MM.1S (cell line): ENCODE data around the gene LYSMD4.
A peak's percentile ranks its signal among the peaks of the same experiment; 100 is the strongest.

Source experiments
- DNase-seq: peaks from one replicate; pipeline ENCODE4 v3.0.0-alpha.2; 2015
- H2AFZ ChIP-seq: fragments of 300-600 bp; sonication (generic); 2 replicates; pipeline ENCODE4 v1.6.0; 2016; ENCODE audit warnings: antibody characterized with exemption, low read length
- H3F3A ChIP-seq: fragments of 300-600 bp; sonication (generic); 2 replicates; pipeline ENCODE4 v1.6.1; 2016; ENCODE audit warnings: mild to moderate bottlenecking, antibody characterized with exemption, low read length, moderate library complexity, mixed read lengths; ENCODE audit not compliant: insufficient read depth
- H3K27ac ChIP-seq: fragments of 300-600 bp; sonication (generic); 2 replicates; pipeline ENCODE4 v1.5.1; 2016; ENCODE audit warnings: mild to moderate bottlenecking, low read length
- H3K27me3 ChIP-seq: fragments of 300-600 bp; sonication (generic); replicated peaks from 2 replicates; pipeline ENCODE4 v1.6.0; 2016; ENCODE audit warnings: low read length; ENCODE audit not compliant: insufficient read depth
- H3K36me3 ChIP-seq: fragments of 300-600 bp; sonication (generic); replicated peaks from 2 replicates; pipeline ENCODE4 v1.6.1; 2016; ENCODE audit warnings: mild to moderate bottlenecking, low read length, mixed read lengths; ENCODE audit not compliant: insufficient read depth
- H3K4me1 ChIP-seq: fragments of 300-600 bp; sonication (generic); 2 replicates; pipeline ENCODE4 v1.6.1; 2016; ENCODE audit warnings: low read length, mixed read lengths
- H3K4me2 ChIP-seq: fragments of 300-600 bp; sonication (generic); 2 replicates; pipeline ENCODE4 v1.6.0; 2016; ENCODE audit warnings: low read depth, low read length
- H3K4me3 ChIP-seq: fragments of 300-600 bp; sonication (generic); 2 replicates; pipeline ENCODE4 v1.5.1; 2016; ENCODE audit warnings: low read length, mixed read lengths
- H3K79me2 ChIP-seq: fragments of 300-600 bp; sonication (generic); 2 replicates; pipeline ENCODE4 v1.6.1; 2016; ENCODE audit warnings: mixed run types, low read length, mixed read lengths
- H3K9ac ChIP-seq: fragments of 300-600 bp; sonication (generic); 2 replicates; pipeline ENCODE4 v1.6.1; 2016; ENCODE audit warnings: low read length, mixed read lengths
- H3K9me2 ChIP-seq: fragments of 300-600 bp; sonication (generic); replicated peaks from 2 replicates; pipeline ENCODE4 v1.6.1; 2016; ENCODE audit warnings: mild to moderate bottlenecking, low read length, mixed read lengths; ENCODE audit not compliant: insufficient read depth
- H3K9me3 ChIP-seq: fragments of 300-600 bp; sonication (generic); replicated peaks from 2 replicates; pipeline ENCODE4 v1.6.1; 2016; ENCODE audit warnings: mild to moderate bottlenecking, low read length, mixed read lengths; ENCODE audit not compliant: insufficient read depth
- H4K20me1 ChIP-seq: fragments of 300-600 bp; sonication (generic); 2 replicates; pipeline ENCODE4 v1.6.1; 2016; ENCODE audit warnings: mild to moderate bottlenecking, low read length, moderate library complexity, mixed read lengths; ENCODE audit not compliant: insufficient read depth
- CTCF ChIP-seq: fragments of 300-600 bp; sonication (generic); IDR thresholded peaks from 2 replicates; pipeline ENCODE4 v1.5.1; 2016; ENCODE audit warnings: antibody characterized with exemption, low read length, mixed read lengths
- EZH2 ChIP-seq: fragments of 300-600 bp; sonication (generic); optimal IDR thresholded peaks from 2 replicates; pipeline ENCODE3; 2017; ENCODE audit warnings: low read depth, mild to moderate bottlenecking, antibody characterized with exemption, low read length, mixed read lengths
- EZH2phosphoT487 ChIP-seq: fragments of 300-600 bp; sonication (generic); IDR thresholded peaks from 2 replicates; pipeline ENCODE4 v1.6.1; 2018; ENCODE audit warnings: antibody characterized with exemption, low read length

LYSMD4 gene

GRCh38 chr15:99763827-99764226 is 30.6 kb upstream of the LYSMD4 start:
- no peak overlapping the region for H3K27ac ChIP-seq
- H3F3A ChIP-seq = no peaks in the 10 kb centered on the region
- no peak overlapping the region for H3K9ac ChIP-seq
- H3K4me2 ChIP-seq = no peak overlapping the region
- H3K27me3 ChIP-seq = no peaks in the 10 kb centered on the region
- no peak overlapping the region for H3K4me3 ChIP-seq
- TF ChIP-seq EZH2phosphoT487 (no peak), CTCF (no peak), EZH2 (no peak)
- no peak overlapping the region for H2AFZ ChIP-seq
- no peaks in the 10 kb centered on the region for H3K9me3 ChIP-seq
- no peaks in the 10 kb centered on the region for H4K20me1 ChIP-seq
- no peaks in the 10 kb centered on the region for H3K9me2 ChIP-seq
- H3K36me3 ChIP-seq = no peaks in the 10 kb centered on the region
- H3K79me2 ChIP-seq = no peaks in the 10 kb centered on the region
- DNase-seq = no peak
- H3K4me1 ChIP-seq = no peaks in the 10 kb centered on the region

GRCh38 chr15:99762288-99762687 is 29.1 kb upstream of the LYSMD4 start:
- Histone ChIP-seq H3K4me2 (no peak overlapping the region), H2AFZ (no peak overlapping the region), H3K4me3 (no peak overlapping the region), H3K27ac (no peak overlapping the region), H3K36me3 (no peaks in the 10 kb centered on the region), H4K20me1 (no peaks in the 10 kb centered on the region), H3K79me2 (no peaks in the 10 kb centered on the region), H3K27me3 (no peaks in the 10 kb centered on the region), H3K9ac (no peak overlapping the region), H3F3A (no peaks in the 10 kb centered on the region), H3K9me3 (no peaks in the 10 kb centered on the region), H3K4me1 (no peaks in the 10 kb centered on the region), H3K9me2 (no peaks in the 10 kb centered on the region)
- TF ChIP-seq EZH2phosphoT487 (no peak), EZH2 (no peak), CTCF (no peak)
- DNase-seq = no peak

GRCh38 chr15:99755692-99756409 is 22.6 kb upstream of the LYSMD4 start:
- Histone ChIP-seq H3K4me1 (no peaks in the 10 kb centered on the region), H4K20me1 (no peaks in the 10 kb centered on the region), H3K4me2 (no peak overlapping the region), H3F3A (no peaks in the 10 kb centered on the region), H3K27ac (no peak overlapping the region), H2AFZ (no peak overlapping the region), H3K27me3 (no peaks in the 10 kb centered on the region), H3K36me3 (no peaks in the 10 kb centered on the region), H3K9me2 (no peaks in the 10 kb centered on the region), H3K9me3 (no peaks in the 10 kb centered on the region), H3K9ac (no peak overlapping the region), H3K4me3 (no peak overlapping the region), H3K79me2 (no peaks in the 10 kb centered on the region)
- TF ChIP-seq CTCF = peak; percentile 87
- no peak for TF ChIP-seq EZH2
- TF ChIP-seq EZH2phosphoT487 = no peak
- peak; percentile 69 for DNase-seq
